Stomach smooth muscle (tissue), 2 donors: ENCODE measurements around the gene EFNA2.

Experiments used
- H3K27ac ChIP-seq: one replicate; pipeline ENCODE4 v1.7.0; 2013; ENCODE audit warnings: mild to moderate bottlenecking, low read length, inconsistent platforms
- H3K27me3 ChIP-seq, 2 donors: one replicate each; pipeline ENCODE4 v1.7.0; 2013; ENCODE audit warnings: low read length in 2 of 2; ENCODE audit not compliant: insufficient read depth in 2 of 2, control insufficient read depth in 1 of 2
- H3K36me3 ChIP-seq, 2 donors: one replicate each; pipeline ENCODE4 v1.7.0; 2013; ENCODE audit warnings: low read length in 2 of 2; ENCODE audit not compliant: control insufficient read depth in 2 of 2, insufficient read depth in 2 of 2
- H3K4me1 ChIP-seq: one replicate; pipeline ENCODE4 v1.7.0; 2013; ENCODE audit warnings: low read length; ENCODE audit not compliant: control insufficient read depth, insufficient read depth
- H3K4me3 ChIP-seq, 2 donors: one replicate each; pipeline ENCODE4 v1.7.0; 2013; ENCODE audit warnings: low read length in 2 of 2
- H3K9ac ChIP-seq, 2 donors: one replicate each; pipeline ENCODE4 v1.7.0; 2013; ENCODE audit warnings: low read length in 2 of 2, mild to moderate bottlenecking in 1 of 2
- H3K9me3 ChIP-seq, 2 donors: one replicate each; pipeline ENCODE4 v1.7.0; 2013; ENCODE audit warnings: low read length in 2 of 2; ENCODE audit not compliant: control insufficient read depth in 2 of 2
- donor health status: healthy.
- donor health status: Pancreatic carcinoma.

EFNA2 gene

GRCh38 chr19:1250437-1251260 is 35.0 kb upstream of the EFNA2 start:
- peak overlapping the region; percentile 72 to 75 for H3K4me3 ChIP-seq
- peak overlapping the region; percentile 97 for H3K27ac ChIP-seq
- H3K9ac ChIP-seq: peak overlapping the region; percentile 64 to 93
- peaks cover 60% of the 10 kb centered on the region for H3K4me1 ChIP-seq
- no peaks in the 10 kb centered on the region for H3K27me3 ChIP-seq
- H3K9me3 ChIP-seq: no peaks in the 10 kb centered on the region
- H3K36me3 ChIP-seq: peaks cover 14 to 22% of the 10 kb centered on the region in 2 donors

- Histone ChIP-seq H3K4me3 (peak overlapping the region; percentile 72 to 75), H3K27ac (peak overlapping the region; percentile 97), H3K27me3 (no peaks in the 10 kb centered on the region), H3K36me3 (peaks cover 19 to 28% of the 10 kb centered on the region in 2 donors), H3K4me1 (peaks cover 55% of the 10 kb centered on the region), H3K9me3 (no peaks in the 10 kb centered on the region), H3K9ac (peak overlapping the region; percentile 66 to 93)
These were observed 34.1 kb upstream of the EFNA2 start for GRCh38 chr19:1251330-1252220.

- peak overlapping the region; percentile 97 for H3K27ac ChIP-seq
- peaks cover 21 to 33% of the 10 kb centered on the region in 2 donors for H3K36me3 ChIP-seq
- no peaks in the 10 kb centered on the region for H3K9me3 ChIP-seq
- peak overlapping the region; percentile 72 to 75 for H3K4me3 ChIP-seq
- H3K27me3 ChIP-seq: no peaks in the 10 kb centered on the region
- H3K4me1 ChIP-seq: peaks cover 59% of the 10 kb centered on the region
- peak overlapping the region; percentile 60 to 93 for H3K9ac ChIP-seq
These were observed 33.4 kb upstream of the EFNA2 start for GRCh38 chr19:1252221-1252820.

GRCh38 chr19:1252821-1253513 is 32.7 kb upstream of the EFNA2 start:
- H3K27ac ChIP-seq: peak overlapping the region; percentile 97
- peaks cover 23 to 37% of the 10 kb centered on the region in 2 donors for H3K36me3 ChIP-seq
- peaks cover 61% of the 10 kb centered on the region for H3K4me1 ChIP-seq
- peak overlapping the region; percentile 59 to 72 for H3K4me3 ChIP-seq
- no peaks in the 10 kb centered on the region for H3K27me3 ChIP-seq
- H3K9me3 ChIP-seq: no peaks in the 10 kb centered on the region
- peak overlapping the region; percentile 72 to 93 for H3K9ac ChIP-seq

- Histone ChIP-seq H3K9ac (peak overlapping the region; percentile 61 to 72), H3K9me3 (no peaks in the 10 kb centered on the region), H3K27me3 (no peaks in the 10 kb centered on the region), H3K27ac (peak overlapping the region; percentile 97), H3K4me1 (peaks cover 61% of the 10 kb centered on the region), H3K36me3 (peaks cover 23 to 37% of the 10 kb centered on the region in 2 donors), H3K4me3 (peak overlapping the region; percentile 59 to 72)
These were observed 32.1 kb upstream of the EFNA2 start for GRCh38 chr19:1253514-1254080.

- Histone ChIP-seq H3K4me1 (peaks cover 65% of the 10 kb centered on the region), H3K4me3 (peak overlapping the region; percentile 40 to 59), H3K36me3 (peaks cover 23 to 37% of the 10 kb centered on the region in 2 donors), H3K9me3 (no peaks in the 10 kb centered on the region), H3K27ac (peak overlapping the region; percentile 97), H3K27me3 (no peaks in the 10 kb centered on the region), H3K9ac (peak overlapping the region in 1 of 2 donors; percentile 61)
These were observed 31.6 kb upstream of the EFNA2 start for GRCh38 chr19:1254081-1254527.

- Histone ChIP-seq H3K9ac (peak overlapping the region; percentile 7 to 13), H3K4me1 (peaks cover 70% of the 10 kb centered on the region)
These were observed 31.0 kb upstream of the EFNA2 start for GRCh38 chr19:1254530-1255185.

GRCh38 chr19:1255186-1256161 is 30.2 kb upstream of the EFNA2 start:
- H3K9ac ChIP-seq: peak overlapping the region in 1 of 2 donors; percentile 7
- H3K4me3 ChIP-seq: no peak overlapping the region
- H3K27ac ChIP-seq: peak overlapping the region; percentile 97
- H3K36me3 ChIP-seq: peaks cover 23 to 37% of the 10 kb centered on the region in 2 donors
- H3K9me3 ChIP-seq: no peaks in the 10 kb centered on the region
- no peaks in the 10 kb centered on the region for H3K27me3 ChIP-seq
- H3K4me1 ChIP-seq: peaks cover 79% of the 10 kb centered on the region

More at GRCh38 chr19:1254530-1255185, 31.0 kb upstream of the EFNA2 start:
- Histone ChIP-seq H3K36me3 (peaks cover 23 to 37% of the 10 kb centered on the region in 2 donors), H3K4me3 (peak overlapping the region in 1 of 2 donors; percentile 40), H3K9me3 (no peaks in the 10 kb centered on the region), H3K27ac (peak overlapping the region; percentile 97), H3K27me3 (no peaks in the 10 kb centered on the region)
